Sigmoid colon (tissue), 7 donors: ENCODE results near the gene ARFGAP1. TPM values are rescaled to one million over a fixed set of nuclear protein-coding genes. Genes with fewer than 3 reads are reported as not detected.

Experiments
- DNase-seq: peaks from one replicate; pipeline ENCODE4 v3.0.0-alpha.2; 2019
- H3K27ac ChIP-seq, 4 donors: fragments of 200-600 bp; sonication (generic); one replicate each; pipeline ENCODE4 v1.5.1; 2016 to 2019; ENCODE audit warnings: mild to moderate bottlenecking in 1 of 4
- H3K27me3 ChIP-seq, 3 donors: fragments of 200-600 bp; sonication (generic); one replicate each; pipeline ENCODE4 v1.5.1; 2019; ENCODE audit warnings: mild to moderate bottlenecking in 1 of 3
- H3K36me3 ChIP-seq, 4 donors: fragments of 200-600 bp; sonication (generic); one replicate each; pipeline ENCODE4 v1.5.1; 2016 to 2019
- H3K4me1 ChIP-seq, 4 donors: fragments of 200-600 bp; sonication (generic); one replicate each; pipeline ENCODE4 v1.5.1; 2017 to 2019
- H3K4me3 ChIP-seq, 4 donors: fragments of 200-600 bp; sonication (generic); one replicate each; pipeline ENCODE4 v1.5.1; 2017 to 2019; ENCODE audit warnings: mild to moderate bottlenecking in 2 of 4, moderate library complexity in 1 of 4
- H3K9me3 ChIP-seq, 4 donors: fragments of 200-600 bp in 3 of 4; sonication (generic) in 3 of 4; one replicate each; pipeline versions ENCODE4 v1.5.1 to v1.6.1; 2013 to 2019
- EP300 ChIP-seq, 4 donors: sonication (generic); formaldehyde crosslinking; IDR thresholded peaks; one replicate each; pipeline ENCODE4 v1.6.1; 2017; ENCODE audit warnings: antibody characterized with exemption in 4 of 4
- POLR2A ChIP-seq, 2 donors: fragments of 450-650 bp; IDR thresholded peaks; one replicate each; pipeline ENCODE4 v1.6.1; 2016; ENCODE audit warnings: antibody characterized with exemption in 2 of 2, mild to moderate bottlenecking in 2 of 2, moderate library complexity in 2 of 2
- POLR2AphosphoS5 ChIP-seq, 4 donors: sonication (generic); formaldehyde crosslinking; IDR thresholded peaks; one replicate each; pipeline ENCODE4 v1.6.1; 2017; ENCODE audit warnings: antibody characterized with exemption in 4 of 4
- WGBS, 2 donors: extraction: QIAGEN DNeasy Blood & Tissue Kit; methylation state at CpG; one replicate each; pipeline ENCODE4 v1.1.7; 2013; 5-methylcytosine and 5-hydroxymethylcytosine counted together
- intact Hi-C: fragments of 100-400 bp; cut with DNase I; formaldehyde crosslinking; loops from one replicate; pipeline ENCODE4 v1.15.1; 2023
- polyA plus RNA-seq, 3 donors: library from polyadenylated mRNA; stranded (reverse); fragments of 200-250 nt; gene quantifications; one replicate each; pipeline ENCODE4 v1.2.3, GENCODE V29; 2013
- total RNA-seq, 4 donors: library from RNA; depleted of rRNA; stranded (reverse); fragments of >200 nt; gene quantifications; one replicate each; pipeline ENCODE4 v1.1.0, GENCODE V29; 2016
- TF ChIP-seq, protein P1 (sequence below), 4 experiments: fragments of 450-650 bp in 3 of 4; fragments of 200-600 bp in 1 of 4; IDR thresholded peaks; one replicate each; pipeline ENCODE4 v1.5.1; 2016 to 2019; ENCODE audit warnings: antibody characterized with exemption in 4 of 4, mild to moderate bottlenecking in 3 of 4, moderate library complexity in 2 of 4
- donor health status: healthy with polysubstance abuse.
- donor health status: Bipolar disorder and iron deficiency.
- donor health status: healthy.

ARFGAP1 gene
- total and polyA plus RNA-seq, 7 donors: 19.8 to 109 (median 31.8) TPM

DNA sequence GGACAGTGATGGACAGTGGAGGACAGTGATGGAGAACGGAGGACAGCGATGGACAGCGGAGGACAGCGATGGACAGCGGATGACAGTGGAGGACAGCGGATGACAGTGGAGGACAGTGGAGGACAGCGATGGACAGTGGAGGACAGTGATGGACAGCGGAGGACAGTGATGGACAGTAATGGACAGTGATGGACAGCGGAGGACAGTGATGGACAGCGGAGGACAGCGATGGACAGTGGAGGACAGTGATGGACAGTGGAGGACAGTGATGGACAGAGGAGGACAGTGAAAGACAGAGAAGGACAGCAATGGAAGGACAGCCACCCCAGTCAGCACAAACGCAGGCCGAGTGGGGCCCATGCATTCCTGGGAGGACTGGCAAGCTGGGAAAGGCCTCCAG lies 15.0 kb upstream of the ARFGAP1 start:
- TF ChIP-seq POLR2AphosphoS5 (IDR thresholded peaks at IDR 0.05): no peak
- TF ChIP-seq, protein P1, sequence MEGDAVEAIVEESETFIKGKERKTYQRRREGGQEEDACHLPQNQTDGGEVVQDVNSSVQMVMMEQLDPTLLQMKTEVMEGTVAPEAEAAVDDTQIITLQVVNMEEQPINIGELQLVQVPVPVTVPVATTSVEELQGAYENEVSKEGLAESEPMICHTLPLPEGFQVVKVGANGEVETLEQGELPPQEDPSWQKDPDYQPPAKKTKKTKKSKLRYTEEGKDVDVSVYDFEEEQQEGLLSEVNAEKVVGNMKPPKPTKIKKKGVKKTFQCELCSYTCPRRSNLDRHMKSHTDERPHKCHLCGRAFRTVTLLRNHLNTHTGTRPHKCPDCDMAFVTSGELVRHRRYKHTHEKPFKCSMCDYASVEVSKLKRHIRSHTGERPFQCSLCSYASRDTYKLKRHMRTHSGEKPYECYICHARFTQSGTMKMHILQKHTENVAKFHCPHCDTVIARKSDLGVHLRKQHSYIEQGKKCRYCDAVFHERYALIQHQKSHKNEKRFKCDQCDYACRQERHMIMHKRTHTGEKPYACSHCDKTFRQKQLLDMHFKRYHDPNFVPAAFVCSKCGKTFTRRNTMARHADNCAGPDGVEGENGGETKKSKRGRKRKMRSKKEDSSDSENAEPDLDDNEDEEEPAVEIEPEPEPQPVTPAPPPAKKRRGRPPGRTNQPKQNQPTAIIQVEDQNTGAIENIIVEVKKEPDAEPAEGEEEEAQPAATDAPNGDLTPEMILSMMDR (IDR thresholded peaks at IDR 0.05): no peak
- TF ChIP-seq POLR2A (IDR thresholded peaks at IDR 0.05): no peak
- no peak for TF ChIP-seq EP300 (IDR thresholded peaks at IDR 0.05)
- WGBS, 2 donors: 91 to 95% methylated on average over 12 to 13 of the region's 13 CpGs
- intact Hi-C loops: no loop called here
- Histone ChIP-seq H3K9me3 (no peaks in the 10 kb centered on the region), H3K27me3 (peaks cover 22 to 79% (median 56%) of the 10 kb centered on the region in 3 donors), H3K4me3 (no peak overlapping the region), H3K27ac (no peak overlapping the region), H3K4me1 (peaks cover 0 to 17% (median 15%) of the 10 kb centered on the region in 4 donors), H3K36me3 (no peaks in the 10 kb centered on the region)
- no peak for DNase-seq

DNA sequence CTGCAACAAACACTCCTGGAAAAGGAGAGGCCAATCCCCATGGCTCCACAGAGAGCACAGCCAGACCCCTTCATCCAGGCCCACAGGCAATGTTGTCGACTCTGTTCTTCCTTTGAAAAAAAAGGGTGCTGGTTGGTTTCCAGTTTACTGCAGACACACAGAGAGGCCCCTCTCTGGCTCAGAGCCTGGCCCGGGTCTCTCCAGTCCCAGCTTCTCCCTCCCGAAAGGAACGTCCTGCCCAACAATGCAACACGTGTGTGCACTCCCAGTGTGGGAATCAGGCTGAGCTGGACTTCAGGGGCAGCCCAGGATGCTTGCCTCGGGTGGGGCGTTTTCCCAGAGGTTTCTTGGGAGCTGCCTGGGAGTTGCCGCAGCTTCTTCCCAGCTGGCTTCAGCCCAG lies 13.8 kb upstream of the ARFGAP1 start:
- peaks cover 18 to 79% (median 49%) of the 10 kb centered on the region in 3 donors for H3K27me3 ChIP-seq
- H3K9me3 ChIP-seq: no peaks in the 10 kb centered on the region
- intact Hi-C loops: no loop called here
- H3K4me3 ChIP-seq: no peak overlapping the region
- peaks cover 0 to 10% (median 9%) of the 10 kb centered on the region in 4 donors for H3K4me1 ChIP-seq
- no peak for DNase-seq
- WGBS, 2 donors: 30 to 51% methylated on average over 8 of the region's 8 CpGs
- H3K27ac ChIP-seq: no peak overlapping the region
- no peak for TF ChIP-seq EP300 (IDR thresholded peaks at IDR 0.05)
- H3K36me3 ChIP-seq: no peaks in the 10 kb centered on the region

DNA sequence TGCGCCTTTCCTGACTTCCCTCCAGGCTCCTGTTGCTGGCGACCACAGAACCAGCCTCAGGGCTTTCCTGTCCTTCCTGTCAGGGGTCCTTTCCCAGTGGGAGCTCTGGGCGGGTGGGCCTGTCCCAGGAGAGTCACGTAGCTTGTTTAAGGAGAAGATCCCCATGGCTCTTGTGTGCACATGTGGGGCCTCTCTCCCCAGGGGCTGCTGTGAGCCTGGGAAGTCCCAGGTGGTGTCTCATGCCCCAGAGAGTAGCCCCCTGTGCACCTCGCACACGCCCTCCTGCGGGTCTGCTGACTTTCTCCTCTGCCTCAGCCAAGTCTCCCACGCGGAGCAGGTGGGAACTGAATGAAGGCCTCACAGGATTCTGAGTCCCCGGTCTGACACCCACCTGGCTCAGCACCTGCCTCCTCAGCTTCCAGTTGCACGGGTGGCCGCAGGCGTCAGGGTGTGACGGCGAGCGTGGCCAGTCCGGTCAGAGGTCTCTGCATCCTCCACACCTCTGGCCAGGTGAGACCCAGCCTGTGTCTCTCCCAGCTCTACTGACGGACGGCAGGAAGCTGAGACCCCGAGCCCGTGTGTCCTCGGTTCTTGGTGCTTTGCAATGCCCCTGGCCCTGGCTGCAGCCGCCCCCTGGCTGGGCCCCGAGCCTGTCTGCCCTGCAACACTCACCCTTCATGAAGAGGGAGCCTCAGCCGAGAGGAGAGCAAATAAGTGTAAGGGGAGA lies 12.7 kb upstream of the ARFGAP1 start:
- Histone ChIP-seq H3K4me1 (no peaks in the 10 kb centered on the region), H3K36me3 (no peaks in the 10 kb centered on the region), H3K9me3 (no peaks in the 10 kb centered on the region), H3K4me3 (no peak overlapping the region), H3K27ac (no peak overlapping the region), H3K27me3 (peaks cover 7 to 75% (median 43%) of the 10 kb centered on the region in 3 donors)
- 83 to 85% methylated on average over 25 of the region's 25 CpGs for WGBS, 2 donors
- intact Hi-C loops: no loop called here
- TF ChIP-seq POLR2A (IDR thresholded peaks at IDR 0.05) (no peak), EP300 (IDR thresholded peaks at IDR 0.05) (no peak), POLR2AphosphoS5 (IDR thresholded peaks at IDR 0.05) (no peak)
- TF ChIP-seq, protein P1 (IDR thresholded peaks at IDR 0.05): no peak
- no peak for DNase-seq

DNA sequence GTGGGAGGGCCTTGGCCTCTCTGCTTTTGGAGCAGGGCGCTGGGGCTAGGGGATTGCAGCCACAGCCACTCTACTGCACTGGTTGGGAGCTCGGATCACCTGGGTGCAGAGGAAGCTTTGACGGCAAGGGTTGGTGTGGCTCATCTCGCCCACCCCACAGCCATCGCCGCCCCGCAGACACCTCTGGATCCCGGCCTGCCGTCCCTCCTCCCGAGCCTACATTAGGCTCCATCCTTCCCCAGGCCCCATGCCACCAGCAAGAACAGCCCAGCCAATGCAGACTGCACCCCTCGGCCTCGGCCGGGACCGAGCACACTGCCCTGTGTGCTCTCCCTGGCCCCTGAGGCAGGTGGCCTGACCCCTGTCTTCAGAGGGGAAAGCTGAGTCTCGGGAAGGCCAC lies 12.1 kb upstream of the ARFGAP1 start:
- Histone ChIP-seq H3K36me3 (no peaks in the 10 kb centered on the region), H3K27me3 (peaks cover 6 to 75% (median 43%) of the 10 kb centered on the region in 3 donors), H3K4me1 (no peaks in the 10 kb centered on the region), H3K9me3 (no peaks in the 10 kb centered on the region), H3K4me3 (no peak overlapping the region), H3K27ac (no peak overlapping the region)
- WGBS, 2 donors: 86 to 92% methylated on average over 15 of the region's 15 CpGs
- intact Hi-C loops: no loop called here
- no peak for DNase-seq
- TF ChIP-seq, protein P1 (IDR thresholded peaks at IDR 0.05): no peak
- TF ChIP-seq POLR2AphosphoS5 (IDR thresholded peaks at IDR 0.05): no peak
- no peak for TF ChIP-seq POLR2A (IDR thresholded peaks at IDR 0.05)
- no peak for TF ChIP-seq EP300 (IDR thresholded peaks at IDR 0.05)

DNA sequence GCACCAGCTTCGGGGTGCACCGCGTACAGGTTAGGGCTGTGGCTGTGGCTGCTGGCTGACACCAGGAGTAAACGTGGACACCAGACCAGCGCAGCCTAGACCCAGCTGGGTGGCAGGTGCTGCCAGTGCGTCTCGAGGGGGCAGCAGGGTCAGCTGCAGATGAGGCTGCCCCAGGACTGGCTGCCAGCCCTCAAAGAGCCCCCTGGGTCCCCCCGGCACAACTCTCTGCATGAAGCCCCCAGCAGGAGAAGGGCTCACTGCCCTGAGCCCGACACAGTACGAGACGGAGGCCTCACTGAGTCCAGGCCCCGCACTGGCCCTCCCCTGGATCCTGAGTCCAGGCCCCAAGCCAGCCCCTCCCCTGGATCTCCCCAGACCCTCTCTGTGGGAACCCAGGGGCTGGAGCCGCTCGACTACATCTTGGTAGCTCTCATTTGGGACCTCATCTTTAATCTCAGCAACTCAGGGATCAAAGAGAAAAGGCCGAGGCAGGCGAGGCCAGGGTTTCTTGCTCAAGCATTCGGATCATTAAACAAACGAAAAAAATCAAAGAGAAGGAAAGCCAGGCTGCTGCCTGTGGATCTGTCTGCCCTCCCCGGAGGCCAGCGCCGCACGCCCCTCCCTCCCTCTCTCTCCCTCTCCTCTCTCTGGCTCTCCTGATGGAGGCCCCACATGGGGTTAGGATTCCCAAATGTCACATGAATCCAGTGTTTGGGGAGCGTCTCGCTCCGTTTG lies 11.4 kb upstream of the ARFGAP1 start:
- H3K9me3 ChIP-seq: no peaks in the 10 kb centered on the region
- H3K4me1 ChIP-seq: no peaks in the 10 kb centered on the region
- no peak for DNase-seq
- H3K27me3 ChIP-seq: peaks cover 6 to 75% (median 42%) of the 10 kb centered on the region in 3 donors
- no peak overlapping the region for H3K27ac ChIP-seq
- no peak overlapping the region for H3K4me3 ChIP-seq
- WGBS, 2 donors: 60 to 68% methylated on average over 25 of the region's 25 CpGs
- TF ChIP-seq, protein P1 (IDR thresholded peaks at IDR 0.05): no peak
- TF ChIP-seq POLR2A (IDR thresholded peaks at IDR 0.05): no peak
- TF ChIP-seq POLR2AphosphoS5 (IDR thresholded peaks at IDR 0.05): no peak
- TF ChIP-seq EP300 (IDR thresholded peaks at IDR 0.05): no peak
- intact Hi-C loops: no loop called here
- H3K36me3 ChIP-seq: no peaks in the 10 kb centered on the region
